ENCODE measurements around the gene LGALS3BP. TPM values are rescaled to one million over a fixed set of nuclear protein-coding genes. Genes with fewer than 3 reads are reported as not detected.

The LGALS3BP gene
- total RNA-seq, 1 experiment from 2014 or later, result 389 TPM

DNA sequence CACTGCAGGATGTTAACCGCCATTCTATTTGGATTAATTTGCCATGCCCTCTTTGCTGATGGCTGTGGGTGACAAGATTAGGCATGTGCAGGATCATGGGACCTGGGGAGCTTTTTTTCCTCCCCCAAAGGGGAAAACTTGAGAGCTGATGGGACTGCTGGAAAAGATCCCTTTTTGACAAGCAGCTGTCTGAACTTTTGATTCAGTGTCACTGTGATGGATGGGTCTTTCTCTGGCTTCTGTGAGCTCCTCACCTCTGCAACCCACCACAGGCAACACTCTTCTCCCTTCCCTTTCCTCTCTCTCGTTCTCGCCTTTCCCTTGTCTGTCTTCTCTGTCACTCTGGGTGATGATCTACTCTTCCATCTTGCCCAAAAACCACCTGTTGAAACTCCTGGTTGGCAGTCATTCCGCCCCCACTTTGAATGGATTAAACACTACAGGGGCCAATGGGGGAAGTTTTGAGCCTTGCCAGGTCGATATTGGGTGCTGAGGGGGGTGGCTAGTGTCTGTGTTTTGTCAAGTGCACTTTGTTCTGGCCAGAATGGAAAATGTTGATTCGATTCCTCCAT, 32.9 kb upstream of the LGALS3BP start (continued):
- TF ChIP-seq, protein P1, sequence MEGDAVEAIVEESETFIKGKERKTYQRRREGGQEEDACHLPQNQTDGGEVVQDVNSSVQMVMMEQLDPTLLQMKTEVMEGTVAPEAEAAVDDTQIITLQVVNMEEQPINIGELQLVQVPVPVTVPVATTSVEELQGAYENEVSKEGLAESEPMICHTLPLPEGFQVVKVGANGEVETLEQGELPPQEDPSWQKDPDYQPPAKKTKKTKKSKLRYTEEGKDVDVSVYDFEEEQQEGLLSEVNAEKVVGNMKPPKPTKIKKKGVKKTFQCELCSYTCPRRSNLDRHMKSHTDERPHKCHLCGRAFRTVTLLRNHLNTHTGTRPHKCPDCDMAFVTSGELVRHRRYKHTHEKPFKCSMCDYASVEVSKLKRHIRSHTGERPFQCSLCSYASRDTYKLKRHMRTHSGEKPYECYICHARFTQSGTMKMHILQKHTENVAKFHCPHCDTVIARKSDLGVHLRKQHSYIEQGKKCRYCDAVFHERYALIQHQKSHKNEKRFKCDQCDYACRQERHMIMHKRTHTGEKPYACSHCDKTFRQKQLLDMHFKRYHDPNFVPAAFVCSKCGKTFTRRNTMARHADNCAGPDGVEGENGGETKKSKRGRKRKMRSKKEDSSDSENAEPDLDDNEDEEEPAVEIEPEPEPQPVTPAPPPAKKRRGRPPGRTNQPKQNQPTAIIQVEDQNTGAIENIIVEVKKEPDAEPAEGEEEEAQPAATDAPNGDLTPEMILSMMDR (IDR thresholded peaks at IDR 0.05 in 2 of 3, conservative IDR thresholded peaks at IDR 0.05 in 1 of 3; ENCODE audit: borderline replicate concordance in 1 of 3, insufficient read depth in 1 of 3, low read depth in 2 of 3, low read length in 2 of 3), result no peak
- TF ChIP-seq RAD21 (IDR thresholded peaks at IDR 0.05; ENCODE audit: low read depth) (no peak), EZH2 (IDR thresholded peaks at IDR 0.05) (no peak), YY1 (IDR thresholded peaks at IDR 0.05; ENCODE audit: extremely low read depth, insufficient replicate concordance, low read depth, low read length) (no peak), JUND (IDR thresholded peaks at IDR 0.05) (no peak), TCF7L2 (IDR thresholded peaks at IDR 0.05; ENCODE audit: borderline replicate concordance, extremely low read depth, insufficient read depth, insufficient read length) (no peak), ELF1 (IDR thresholded peaks at IDR 0.05; ENCODE audit: borderline replicate concordance, low read depth) (no peak), POLR2AphosphoS5 (IDR thresholded peaks at IDR 0.05; ENCODE audit: low read depth, low read length) (no peak), POLR2A (IDR thresholded peaks at IDR 0.05; ENCODE audit: borderline replicate concordance, extremely low read depth, insufficient read depth, insufficient read length) (no peak)

DNA sequence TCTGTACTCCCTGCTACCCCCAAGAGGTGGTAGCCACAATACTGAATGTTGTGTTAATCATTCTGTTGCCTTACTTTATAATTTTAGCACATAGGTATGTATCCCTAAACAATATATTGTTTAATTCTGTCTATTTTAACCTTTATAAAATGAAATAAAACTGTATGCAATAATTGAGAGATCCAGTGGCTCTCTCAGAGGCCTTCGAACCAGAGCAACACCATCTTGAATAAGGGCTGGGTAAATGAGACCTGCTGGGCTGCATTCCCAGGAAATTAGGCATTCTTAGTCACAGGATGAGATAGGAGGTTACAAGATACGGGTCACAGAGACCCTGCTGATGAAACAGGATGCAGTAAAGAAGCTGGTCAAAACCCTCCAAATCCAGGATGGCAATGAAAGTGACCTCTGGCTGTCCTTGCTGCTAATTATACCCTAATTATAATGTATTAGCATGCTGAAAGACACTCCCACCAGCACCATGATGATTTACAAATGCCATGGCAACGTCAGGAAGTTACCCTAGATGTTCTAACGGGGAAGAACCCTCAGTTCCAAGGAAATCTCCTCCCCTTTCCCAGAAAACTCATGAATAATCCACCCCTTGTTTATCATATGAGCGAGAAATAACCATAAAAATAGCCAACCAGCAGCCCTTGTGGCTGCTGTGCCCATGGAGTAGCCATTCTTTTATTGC, 31.9 kb upstream of the LGALS3BP start:
- Histone ChIP-seq H3K79me2 (ENCODE audit: insufficient read depth, low read length) (peaks cover 32% of the 10 kb centered on the region), H3K27me3 (ENCODE audit: insufficient read depth, low read length) (no peaks in the 10 kb centered on the region), H3K9ac (ENCODE audit: low read length) (no peak overlapping the region), H4K20me1 (ENCODE audit: insufficient read depth) (no peaks in the 10 kb centered on the region), H3K4me1 (ENCODE audit: control insufficient read depth in 1 of 2, insufficient read depth in 2 of 2, low read length in 2 of 2) (peaks cover 14 to 43% of the 10 kb centered on the region in 2 experiments), H3K4me3 (replicated peaks in 1 of 2; ENCODE audit: low read depth in 1 of 2, low read length in 2 of 2) (no peak overlapping the region), H3K9me2 (ENCODE audit: insufficient read depth) (no peaks in the 10 kb centered on the region), H3K4me2 (ENCODE audit: low read length) (peak overlapping the region; percentile 31), H3K9me3 (ENCODE audit: control insufficient read depth in 1 of 2, insufficient read depth in 1 of 2, low read depth in 1 of 2, low read length in 2 of 2) (peaks cover 0 to 18% of the 10 kb centered on the region in 2 experiments; a peak in 1 of 4 replicates), H3K27ac (ENCODE audit: low read depth, low read length) (no peak overlapping the region), H3K36me3 (ENCODE audit: control insufficient read depth in 1 of 2, insufficient read depth in 2 of 2, low read length in 2 of 2) (peaks cover 0 to 7% of the 10 kb centered on the region in 2 experiments; a peak in 1 of 4 replicates), H2AFZ (ENCODE audit: low read depth, low read length, poor library complexity, severe bottlenecking) (peak overlapping the region; percentile 19)
- RAD21 ChIA-PET (ENCODE audit: low non-redundant PET in 1 of 2, low total read pairs in 2 of 2, uncharacterized antibody in 2 of 2, unreplicated experiment in 2 of 2), result no interaction called here
- intact Hi-C loops (cut with micrococcal nuclease), result no loop called here
- TF ChIP-seq, protein P2, sequence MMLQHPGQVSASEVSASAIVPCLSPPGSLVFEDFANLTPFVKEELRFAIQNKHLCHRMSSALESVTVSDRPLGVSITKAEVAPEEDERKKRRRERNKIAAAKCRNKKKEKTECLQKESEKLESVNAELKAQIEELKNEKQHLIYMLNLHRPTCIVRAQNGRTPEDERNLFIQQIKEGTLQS (IDR thresholded peaks at IDR 0.05), result no peak
- TF ChIP-seq CEBPB (IDR thresholded peaks at IDR 0.05; ENCODE audit: low read depth), result no peak
- peak; percentile 79 for TF ChIP-seq YY1 (IDR thresholded peaks at IDR 0.05; ENCODE audit: extremely low read depth, insufficient replicate concordance, low read depth, low read length)
- TF ChIP-seq SP1 (IDR thresholded peaks at IDR 0.05; ENCODE audit: low read depth), result peak; percentile 73
- TF ChIP-seq POLR2AphosphoS5 (IDR thresholded peaks at IDR 0.05; ENCODE audit: low read depth, low read length), result peak; percentile 39; the same call in 1 of the 2 replicates
- no TSS peak for BruUV-seq (replicated peaks)
- POLR2A ChIA-PET, result interaction anchor here (0.6 kb wide), 1 partner anchor 26 kb away, joined by 3 read pairs; no protein-coding TSS in a partner anchor
- peak; percentile 57 for DNase-seq (ENCODE audit: low read depth, low spot score)
- no peak for ATAC-seq
- CTCF ChIA-PET, result no interaction called here
